Peyer's patch (tissue), 4 donors: ENCODE results near the gene PMCH.
"Not testable (repeated sequence)": the region's sequence is repeated elsewhere in the genome, so short reads cannot be mapped to it uniquely, and the experiment has no call there.

Experiments used
- POLR2A ChIP-seq, 2 donors: fragments of 450-650 bp; IDR thresholded peaks; one replicate each; pipeline ENCODE4 v1.5.1; 2017; ENCODE audit warnings: antibody characterized with exemption in 2 of 2, mild to moderate bottlenecking in 2 of 2, moderate library complexity in 2 of 2
- TF ChIP-seq, protein P1 (sequence below), 6 experiments: fragments of 450-650 bp in 4 of 6; fragments of 200-600 bp in 2 of 6; sonication (generic) in 1 of 6; IDR thresholded peaks; one replicate each; pipeline ENCODE4 v1.5.1; 2017 to 2019; ENCODE audit warnings: antibody characterized with exemption in 6 of 6, mild to moderate bottlenecking in 3 of 6, moderate library complexity in 1 of 6

DNA sequence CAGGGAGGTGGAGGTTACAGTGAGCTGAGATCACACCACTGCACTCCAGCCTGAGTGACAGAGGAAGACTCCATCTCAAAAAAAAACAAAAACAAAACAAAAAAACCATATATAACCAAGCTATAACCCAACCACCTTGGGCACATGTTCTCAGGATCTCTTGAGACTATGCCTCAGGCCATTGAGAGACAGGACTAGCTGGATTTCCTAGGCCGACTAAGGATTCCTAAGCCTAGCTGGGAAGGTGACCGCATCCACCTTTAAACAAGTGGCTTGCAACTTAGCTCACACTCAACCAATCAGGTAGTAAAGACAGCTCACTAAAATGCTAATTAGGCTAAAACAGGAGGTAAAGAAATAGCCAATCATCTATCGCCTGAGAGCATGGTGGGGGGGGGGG lies 42.4 kb downstream of the PMCH start:
- TF ChIP-seq, protein P1, sequence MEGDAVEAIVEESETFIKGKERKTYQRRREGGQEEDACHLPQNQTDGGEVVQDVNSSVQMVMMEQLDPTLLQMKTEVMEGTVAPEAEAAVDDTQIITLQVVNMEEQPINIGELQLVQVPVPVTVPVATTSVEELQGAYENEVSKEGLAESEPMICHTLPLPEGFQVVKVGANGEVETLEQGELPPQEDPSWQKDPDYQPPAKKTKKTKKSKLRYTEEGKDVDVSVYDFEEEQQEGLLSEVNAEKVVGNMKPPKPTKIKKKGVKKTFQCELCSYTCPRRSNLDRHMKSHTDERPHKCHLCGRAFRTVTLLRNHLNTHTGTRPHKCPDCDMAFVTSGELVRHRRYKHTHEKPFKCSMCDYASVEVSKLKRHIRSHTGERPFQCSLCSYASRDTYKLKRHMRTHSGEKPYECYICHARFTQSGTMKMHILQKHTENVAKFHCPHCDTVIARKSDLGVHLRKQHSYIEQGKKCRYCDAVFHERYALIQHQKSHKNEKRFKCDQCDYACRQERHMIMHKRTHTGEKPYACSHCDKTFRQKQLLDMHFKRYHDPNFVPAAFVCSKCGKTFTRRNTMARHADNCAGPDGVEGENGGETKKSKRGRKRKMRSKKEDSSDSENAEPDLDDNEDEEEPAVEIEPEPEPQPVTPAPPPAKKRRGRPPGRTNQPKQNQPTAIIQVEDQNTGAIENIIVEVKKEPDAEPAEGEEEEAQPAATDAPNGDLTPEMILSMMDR (IDR thresholded peaks at IDR 0.05) = not testable (repeated sequence)
- not testable (repeated sequence) for TF ChIP-seq POLR2A (IDR thresholded peaks at IDR 0.05)
